ENCODE data around the gene ANXA3.
"Not testable (repeated sequence)": the region's sequence is repeated elsewhere in the genome, so short reads cannot be mapped to it uniquely, and the experiment has no call there.

The ANXA3 gene

DNA sequence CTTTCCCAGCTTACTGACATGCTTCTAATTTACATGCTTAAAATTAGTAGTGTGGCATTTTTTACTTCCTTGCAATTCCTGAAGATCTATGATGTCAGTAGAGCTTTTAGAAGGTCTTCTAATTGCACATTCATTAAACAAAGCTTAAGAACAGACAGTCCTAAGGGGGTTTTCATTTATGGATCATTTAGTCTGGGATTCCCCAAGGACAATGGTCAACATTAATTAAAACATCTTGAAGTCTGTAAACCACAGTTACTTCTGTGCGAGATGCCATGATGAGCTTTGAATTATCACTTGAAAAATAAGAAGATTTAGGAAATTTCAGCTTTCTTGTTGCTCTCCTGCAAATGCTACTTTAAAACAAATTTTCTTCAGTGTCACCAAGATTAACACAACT, 20.2 kb downstream of the ANXA3 start:
- DNase-seq (ENCODE audit: low spot score), result no peak

DNA sequence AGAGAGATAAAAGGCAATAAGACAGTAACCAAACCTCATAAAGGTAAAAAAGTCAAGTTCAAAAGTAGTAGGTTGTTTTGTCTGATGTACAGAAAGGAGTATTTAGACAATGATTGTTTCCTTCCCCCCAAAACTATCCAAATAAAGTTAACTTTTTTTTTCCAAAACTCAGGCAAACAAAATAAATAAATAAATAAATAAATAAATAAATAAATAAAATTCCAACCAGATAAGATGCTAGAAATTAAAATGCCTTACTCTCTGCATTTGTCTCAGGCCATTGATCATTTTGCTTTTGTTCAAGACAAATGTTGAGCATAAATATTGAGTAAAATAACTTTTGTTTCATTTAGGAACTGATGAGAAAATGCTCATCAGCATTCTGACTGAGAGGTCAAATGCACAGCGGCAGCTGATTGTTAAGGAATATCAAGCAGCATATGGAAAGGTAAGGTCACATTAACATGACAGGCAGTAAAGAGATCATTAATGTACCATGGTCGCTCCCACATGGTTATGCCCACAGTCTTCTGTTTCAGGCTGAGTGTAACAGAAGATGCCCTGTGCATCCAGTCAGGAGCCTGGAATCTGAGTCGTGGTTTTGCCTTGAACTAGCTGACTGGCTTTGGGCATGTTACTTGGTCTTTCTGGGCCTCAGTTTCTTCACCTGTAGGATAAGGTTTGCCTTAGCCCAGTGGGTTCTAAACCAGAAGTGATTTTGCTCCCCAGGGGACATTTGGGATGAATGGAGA, 27.3 kb downstream of the ANXA3 start:
- no peak for DNase-seq (ENCODE audit: low spot score)

DNA sequence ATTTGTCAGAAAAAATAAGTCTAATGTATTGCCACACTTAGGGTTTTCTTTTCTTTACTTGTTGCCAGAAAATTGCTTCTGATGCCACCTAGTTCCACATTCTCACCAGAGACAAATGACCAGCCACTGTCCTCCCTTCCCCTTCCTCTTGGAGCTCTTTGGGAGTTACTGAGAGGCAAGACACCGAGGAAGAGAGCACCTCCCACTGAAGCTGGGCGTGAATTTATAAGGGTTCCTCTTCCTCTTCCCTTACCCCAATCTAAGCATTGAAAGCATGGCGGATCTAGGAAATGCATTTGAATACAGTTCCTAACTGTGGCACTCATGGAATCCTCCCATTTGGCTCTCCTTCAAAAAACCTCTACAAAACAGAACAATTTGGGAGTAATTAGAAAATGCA, 30.0 kb downstream of the ANXA3 start:
- no peak for DNase-seq (ENCODE audit: low spot score)

DNA sequence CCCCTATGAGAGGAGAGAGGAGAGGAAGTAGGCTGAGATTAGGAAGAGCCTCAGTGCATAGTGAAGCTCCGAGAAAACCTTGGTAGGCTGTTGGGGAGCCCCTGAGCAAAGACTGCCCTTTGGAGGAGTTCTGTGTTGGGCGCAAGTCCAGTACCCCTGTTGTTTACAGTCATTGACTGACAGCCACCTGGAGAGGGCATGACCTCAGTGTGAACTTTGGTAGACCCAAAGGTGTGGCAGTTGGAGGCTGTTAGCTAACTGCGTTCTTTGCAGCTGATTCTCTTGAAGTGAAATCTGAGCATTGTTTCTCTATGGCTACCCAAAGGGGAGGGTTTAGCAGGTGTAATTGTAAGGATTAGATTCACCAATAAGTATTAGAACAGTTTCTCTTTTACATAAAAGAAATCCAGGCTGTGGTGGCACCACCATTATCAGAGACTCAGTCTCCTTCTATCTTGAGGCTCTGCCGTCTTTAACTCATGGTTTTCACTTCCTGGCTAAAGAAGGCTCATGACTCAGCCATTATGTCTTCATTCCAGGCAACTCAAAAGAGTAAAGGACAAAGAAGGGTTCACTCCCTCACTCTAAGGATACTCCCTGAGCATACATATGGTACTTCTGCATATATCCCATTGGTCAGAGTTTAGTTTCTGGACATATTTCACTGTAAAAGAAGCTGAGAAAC, 33.4 kb downstream of the ANXA3 start:
- no peak for DNase-seq (ENCODE audit: low spot score)

DNA sequence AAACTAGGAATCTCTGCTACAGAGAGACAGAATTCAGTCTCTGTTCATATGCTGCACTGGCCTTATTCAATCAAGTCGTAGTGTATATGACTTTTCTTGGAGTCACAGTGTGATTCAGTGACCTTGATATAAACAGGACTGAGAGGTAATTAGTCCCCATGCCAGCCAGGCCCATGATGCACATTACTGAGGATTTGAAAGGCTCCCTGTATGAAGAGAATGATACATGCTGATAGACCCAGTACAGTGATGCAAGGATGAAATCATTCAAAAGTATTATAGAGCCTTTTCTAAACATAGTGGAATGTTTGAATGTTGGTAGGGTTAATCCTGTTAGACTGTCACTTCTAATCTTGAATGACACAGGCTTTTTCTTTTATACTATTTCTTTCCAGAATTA, 34.1 kb downstream of the ANXA3 start:
- DNase-seq (ENCODE audit: low spot score), result no peak

DNA sequence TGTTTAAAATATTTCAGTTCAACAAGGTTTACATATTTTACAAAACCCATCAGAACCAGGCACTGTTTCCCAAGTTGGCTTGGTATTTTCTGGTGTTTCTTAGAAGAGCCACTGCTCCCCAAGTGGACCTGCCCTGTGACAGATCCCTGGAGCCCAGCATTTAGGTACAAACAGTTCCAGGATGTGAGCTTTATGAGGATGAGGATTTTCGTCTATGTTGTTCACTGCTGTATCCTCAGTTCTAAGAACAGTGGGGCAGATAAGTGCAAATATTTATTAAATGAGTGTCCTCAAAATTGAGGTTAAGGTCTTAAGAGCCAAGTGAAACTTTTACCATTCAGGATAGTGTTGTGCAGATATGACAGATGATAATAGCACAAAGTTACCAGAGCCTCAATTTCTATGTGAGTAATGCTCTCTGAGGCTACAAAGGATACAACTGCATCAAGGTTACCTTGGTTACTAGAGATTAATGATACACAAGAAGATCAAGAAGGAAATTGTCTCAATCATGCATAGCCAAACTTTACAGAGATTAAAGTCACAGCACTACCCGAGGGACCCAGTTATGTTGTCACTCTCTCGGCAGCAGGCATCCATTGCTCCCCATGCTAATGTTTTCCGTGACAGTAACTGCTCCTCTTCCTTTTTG, 37.5 kb downstream of the ANXA3 start:
- DNase-seq (ENCODE audit: low spot score), result no peak

DNA sequence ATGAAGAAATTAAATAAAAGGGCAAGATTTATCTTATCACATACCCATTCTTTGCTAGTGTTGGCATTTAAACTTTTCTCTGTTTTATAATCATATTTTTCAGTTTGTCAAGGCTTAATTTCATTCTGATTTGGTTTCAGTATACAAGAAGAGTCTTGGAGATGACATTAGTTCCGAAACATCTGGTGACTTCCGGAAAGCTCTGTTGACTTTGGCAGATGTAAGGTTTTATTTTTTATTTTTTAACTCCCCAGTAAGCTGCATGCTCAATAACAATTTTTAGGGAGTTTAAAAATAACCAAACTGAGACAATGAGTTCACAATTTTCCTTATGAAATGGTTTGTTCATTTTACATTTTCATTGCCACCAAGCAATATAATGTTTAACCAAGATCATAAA, 39.8 kb downstream of the ANXA3 start:
- DNase-seq (ENCODE audit: low spot score), result no peak

DNA sequence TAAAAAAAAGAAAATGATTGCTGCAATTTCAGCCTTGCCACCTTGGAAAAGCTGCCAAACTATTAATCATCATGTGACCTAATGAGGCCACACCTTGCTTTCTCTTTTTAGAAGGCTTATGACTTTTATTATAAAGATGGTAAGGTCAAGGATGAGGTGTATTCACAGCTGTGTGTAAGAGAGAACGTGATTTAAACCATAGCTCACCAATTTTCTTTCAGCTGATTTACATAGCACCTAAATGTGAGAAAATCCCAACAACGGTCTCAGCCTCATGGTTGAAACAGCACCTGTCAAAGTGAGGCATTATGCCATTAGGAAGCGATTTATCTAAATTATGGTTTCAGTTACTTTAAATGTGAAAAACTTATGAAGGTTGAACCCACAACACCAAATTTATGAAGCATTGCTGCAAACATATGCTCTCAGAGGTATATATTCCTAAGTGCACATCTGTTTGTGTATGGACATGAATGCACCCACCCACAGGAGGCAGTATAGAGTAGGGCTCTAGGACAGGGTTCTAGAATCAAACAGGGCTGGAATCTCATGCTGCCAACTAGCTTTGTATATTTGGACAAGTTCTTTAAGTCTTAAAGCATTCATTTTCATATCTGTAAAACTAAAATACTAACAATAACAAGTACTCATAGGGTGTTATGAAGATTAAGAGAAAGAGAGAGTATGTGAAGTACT, 40.7 kb downstream of the ANXA3 start:
- DNase-seq (ENCODE audit: low spot score), result no peak

DNA sequence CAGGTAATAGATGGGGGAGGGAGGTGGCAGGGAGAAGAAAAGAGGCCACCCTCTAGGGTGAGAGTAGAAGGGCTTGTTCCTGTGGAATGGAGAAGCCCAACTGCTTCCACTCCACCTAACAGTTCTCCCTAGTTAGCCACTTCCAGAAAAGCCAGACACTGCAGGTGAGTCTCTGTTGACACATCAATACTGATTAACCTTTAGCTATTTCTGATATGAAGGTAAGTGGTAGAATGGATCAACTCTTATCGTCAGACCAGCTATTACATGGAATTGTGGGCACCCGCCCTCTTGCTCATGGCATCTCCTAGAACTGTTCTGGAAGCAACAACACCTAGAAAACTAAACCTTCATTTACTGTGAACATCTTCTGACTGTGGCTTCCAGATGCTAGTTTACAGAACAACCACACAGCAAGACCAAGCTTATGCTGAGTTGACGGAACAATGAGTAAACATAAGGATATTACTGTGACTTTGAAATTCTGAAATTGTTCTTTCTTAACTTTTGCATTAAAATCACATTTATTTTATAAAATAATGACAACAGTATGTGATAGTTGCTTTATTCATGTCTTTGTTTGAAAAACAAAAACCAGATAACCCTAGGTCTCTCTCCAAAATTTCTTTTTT, 44.7 kb downstream of the ANXA3 start:
- DNase-seq (ENCODE audit: low spot score), result no peak

DNA sequence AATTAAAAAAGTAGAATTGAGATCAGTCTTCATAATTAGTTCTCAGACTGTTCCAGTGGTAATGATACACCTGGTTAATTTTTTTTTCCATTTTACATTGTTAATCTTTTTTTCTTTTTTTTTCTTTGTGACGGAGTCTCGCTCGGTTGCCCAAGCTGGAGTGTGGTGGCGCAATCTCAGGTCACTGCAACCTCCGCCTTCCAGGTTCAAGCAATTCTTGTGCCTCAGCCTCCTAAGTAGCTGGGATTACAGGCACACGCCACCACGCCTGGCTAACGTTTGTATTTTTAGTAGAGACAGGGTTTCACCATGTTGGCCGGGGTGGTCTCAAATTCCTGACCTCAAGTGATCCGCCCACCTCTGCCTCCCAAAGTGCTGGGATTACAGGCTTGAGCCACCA, 46.9 kb downstream of the ANXA3 start:
- DNase-seq (ENCODE audit: low spot score), result not testable (repeated sequence)

DNA sequence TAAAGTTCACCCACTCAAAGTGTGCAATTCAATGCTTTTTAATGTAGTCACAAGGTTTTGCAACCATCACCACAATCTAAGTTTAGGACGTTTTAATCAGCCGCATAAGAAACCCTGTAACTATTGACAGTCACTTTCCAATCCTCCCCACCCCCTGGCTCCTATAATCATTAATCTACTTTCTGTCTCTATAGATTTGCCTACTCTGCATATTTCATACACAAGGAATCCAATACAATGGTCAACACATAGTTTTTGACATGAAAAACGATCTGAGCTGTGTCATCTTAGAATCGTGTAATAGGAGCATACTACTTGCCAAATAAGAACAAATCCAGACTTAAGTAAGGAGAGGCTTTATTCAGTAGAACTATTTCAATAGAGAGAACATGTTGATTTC, 47.6 kb downstream of the ANXA3 start:
- no peak for DNase-seq (ENCODE audit: low spot score)

DNA sequence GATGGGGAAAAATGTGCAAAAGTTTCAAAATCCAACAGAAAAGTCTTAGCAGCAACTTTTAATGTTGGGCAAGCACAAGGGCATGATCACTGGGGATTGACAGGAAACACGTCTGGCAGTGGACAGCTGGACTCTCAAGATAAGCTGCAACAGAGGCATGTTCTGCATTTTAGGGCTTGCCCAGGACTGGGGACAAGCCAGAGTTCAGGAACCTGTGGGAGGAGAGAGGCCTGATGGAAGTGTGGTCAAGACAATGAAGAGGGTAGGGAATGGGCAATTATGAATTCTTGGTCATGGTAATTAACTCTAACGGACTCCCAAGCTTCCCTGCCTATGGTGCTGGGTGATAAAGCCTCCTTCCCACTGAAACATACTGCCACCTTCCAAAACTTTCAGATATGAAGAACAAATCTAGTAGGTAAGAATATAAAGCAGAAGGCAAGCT, 48.4 kb downstream of the ANXA3 start:
- DNase-seq (ENCODE audit: low spot score), result no peak

DNA sequence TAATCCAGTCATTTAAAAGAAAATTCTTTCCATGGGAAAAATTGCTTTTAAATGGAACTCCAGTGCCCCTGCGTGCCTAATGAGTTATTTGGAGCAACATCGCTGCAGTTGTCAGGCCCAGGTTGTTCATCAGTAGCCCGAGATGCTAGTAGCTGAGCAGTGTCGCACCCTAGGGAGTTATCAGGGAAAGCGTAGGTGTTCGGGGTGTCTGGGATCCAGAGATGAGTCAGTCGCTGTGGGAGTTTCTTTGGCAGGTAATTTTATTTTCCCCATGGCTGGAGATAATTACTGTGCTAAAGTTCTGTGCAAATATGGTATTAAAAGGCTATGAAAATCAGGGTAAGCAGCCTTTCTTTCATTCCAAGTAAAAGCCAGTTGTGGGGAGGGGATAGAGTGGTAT, 49.4 kb downstream of the ANXA3 start:
- no peak for DNase-seq (ENCODE audit: low spot score)

DNA sequence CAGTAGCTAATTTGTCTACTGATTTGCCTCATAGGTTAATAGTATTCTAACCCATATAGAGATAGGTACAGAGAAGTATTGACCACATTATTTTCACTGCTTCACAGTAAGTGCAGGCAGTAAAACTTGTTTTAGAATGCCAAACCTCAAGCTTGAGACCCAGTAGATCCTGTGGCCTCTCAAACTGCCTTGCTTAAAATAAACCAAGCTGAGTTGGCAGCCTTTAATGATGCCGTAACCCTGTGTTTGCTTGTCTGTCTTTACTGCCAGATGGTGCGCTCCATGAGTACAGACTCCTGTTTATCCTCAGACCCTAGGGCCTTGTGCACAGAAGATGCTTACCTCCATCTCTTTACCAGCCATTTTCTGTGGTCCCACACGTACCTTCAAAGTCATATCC, 50.8 kb downstream of the ANXA3 start:
- DNase-seq (ENCODE audit: low spot score), result no peak

DNA sequence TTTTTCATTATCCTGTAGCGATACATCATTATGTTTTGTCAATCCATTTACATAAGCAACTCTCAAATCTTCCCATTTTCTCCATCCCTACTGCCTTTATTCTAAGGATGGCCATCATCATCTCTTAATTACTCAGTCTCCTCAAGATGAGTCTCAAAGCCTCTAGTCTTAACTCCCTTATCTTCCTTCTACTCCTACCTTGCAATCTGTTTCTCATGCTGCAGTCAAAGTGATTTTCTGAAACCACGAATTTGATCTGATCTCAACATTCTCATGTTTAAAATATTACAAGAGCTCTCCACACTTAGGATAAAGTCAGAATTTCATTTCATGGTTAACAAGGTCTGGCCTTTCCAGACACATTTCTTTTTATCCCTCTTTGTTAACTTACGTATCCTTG, 51.8 kb downstream of the ANXA3 start:
- no peak for DNase-seq (ENCODE audit: low spot score)

DNA sequence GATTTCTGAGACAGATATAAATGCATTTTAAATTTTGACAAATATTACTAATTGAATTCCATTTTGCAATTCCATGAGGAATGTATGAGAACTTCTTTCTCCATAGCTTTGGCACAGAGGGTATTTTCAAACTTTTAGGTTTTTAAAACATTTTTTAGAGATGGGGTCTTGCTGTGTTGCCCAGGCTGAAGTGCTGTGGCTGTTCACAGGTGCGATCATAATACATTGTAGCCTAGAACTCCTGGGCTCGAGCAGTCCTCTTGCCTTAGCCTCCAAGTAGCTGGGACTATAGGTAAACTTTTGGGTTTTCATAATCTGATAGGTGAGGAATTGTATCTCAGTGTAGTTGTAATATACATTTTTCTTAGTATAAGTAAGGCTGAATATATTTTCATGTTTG, 53.4 kb downstream of the ANXA3 start:
- DNase-seq (ENCODE audit: low spot score), result no peak

DNA sequence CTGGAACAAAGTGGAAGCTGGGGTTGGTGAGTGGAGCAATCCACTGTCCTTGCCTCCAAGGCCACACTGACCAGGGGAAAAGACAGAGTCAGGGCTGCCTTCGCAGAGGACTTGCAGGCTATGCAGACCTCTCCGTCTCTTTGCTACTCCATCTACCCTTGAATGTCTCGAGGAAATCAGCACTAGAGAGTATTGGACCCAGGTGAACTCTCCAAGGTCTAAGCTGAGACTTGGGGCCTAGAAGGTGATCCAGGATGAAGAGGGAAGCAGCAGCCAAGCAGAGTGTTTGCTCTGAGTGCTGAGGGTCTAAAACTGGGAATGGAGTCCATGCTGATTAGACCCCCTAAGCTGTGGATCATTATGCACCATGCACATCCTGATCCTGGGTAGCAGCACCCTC, 54.5 kb downstream of the ANXA3 start:
- no peak for DNase-seq (ENCODE audit: low spot score)

DNA sequence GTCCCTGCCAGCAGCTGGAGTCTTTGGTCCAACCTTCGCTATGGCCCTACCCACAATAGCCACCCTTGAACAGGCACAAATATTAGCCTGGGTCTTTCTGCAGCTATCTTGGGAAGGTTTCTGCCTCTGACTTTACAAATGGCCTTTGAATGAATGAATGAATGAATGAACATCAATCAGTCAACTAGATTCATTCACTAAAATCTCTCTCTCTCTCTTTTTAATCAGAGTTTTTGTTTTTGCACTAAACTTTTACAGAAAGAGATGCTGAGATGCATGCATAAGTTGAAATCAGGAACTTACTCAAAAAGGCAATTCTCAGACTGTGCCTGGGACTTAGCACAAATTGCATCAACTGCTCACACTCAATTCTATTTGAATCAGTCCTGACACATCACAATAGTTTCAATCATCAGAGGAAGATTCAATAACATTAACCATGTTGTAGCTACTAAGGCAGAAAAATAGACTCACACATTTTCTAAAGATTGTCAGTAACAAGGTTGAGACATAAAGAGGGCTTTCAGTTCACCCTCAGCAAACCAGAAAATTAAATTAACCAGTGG, 55.0 kb downstream of the ANXA3 start:
- no peak for DNase-seq (ENCODE audit: low spot score)

DNA sequence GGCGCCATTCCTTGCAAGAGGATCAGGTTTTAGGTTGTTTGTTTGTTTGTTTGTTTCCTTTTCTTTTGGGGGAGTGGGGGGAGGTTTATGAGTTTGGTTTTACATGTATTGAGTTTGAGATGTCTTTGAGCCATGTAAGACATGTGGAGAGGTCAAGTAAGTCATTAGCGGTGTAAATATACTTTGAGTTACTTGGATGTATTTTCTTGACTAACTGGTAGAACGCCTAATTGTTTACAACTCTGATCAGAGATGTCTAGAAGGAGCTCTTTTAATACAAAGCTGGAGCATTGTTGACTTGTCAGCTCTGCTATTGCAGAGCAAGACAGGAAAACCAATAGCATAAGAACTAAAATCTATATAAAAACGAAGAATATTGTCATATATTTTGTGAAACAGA, 57.1 kb downstream of the ANXA3 start:
- no peak for DNase-seq (ENCODE audit: low spot score)

DNA sequence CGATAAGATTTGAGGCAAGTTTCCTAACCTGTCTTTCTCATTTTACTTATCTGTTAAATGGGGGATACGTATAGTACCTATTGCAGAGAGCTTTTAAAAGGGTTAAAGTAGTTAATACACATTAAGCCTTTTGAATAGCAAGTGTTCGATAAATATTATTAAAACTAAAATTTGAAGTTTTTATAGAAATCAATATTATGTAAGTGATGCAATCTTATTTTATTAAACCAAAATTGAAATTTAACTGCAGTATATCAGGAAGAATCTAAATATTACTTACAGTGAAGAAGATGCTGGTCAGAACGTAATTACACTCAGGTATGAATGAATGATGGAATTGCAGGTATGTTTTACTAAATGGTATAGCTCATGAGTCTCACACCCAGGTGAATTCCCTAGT, 58.0 kb downstream of the ANXA3 start:
- DNase-seq (ENCODE audit: low spot score), result no peak

DNA sequence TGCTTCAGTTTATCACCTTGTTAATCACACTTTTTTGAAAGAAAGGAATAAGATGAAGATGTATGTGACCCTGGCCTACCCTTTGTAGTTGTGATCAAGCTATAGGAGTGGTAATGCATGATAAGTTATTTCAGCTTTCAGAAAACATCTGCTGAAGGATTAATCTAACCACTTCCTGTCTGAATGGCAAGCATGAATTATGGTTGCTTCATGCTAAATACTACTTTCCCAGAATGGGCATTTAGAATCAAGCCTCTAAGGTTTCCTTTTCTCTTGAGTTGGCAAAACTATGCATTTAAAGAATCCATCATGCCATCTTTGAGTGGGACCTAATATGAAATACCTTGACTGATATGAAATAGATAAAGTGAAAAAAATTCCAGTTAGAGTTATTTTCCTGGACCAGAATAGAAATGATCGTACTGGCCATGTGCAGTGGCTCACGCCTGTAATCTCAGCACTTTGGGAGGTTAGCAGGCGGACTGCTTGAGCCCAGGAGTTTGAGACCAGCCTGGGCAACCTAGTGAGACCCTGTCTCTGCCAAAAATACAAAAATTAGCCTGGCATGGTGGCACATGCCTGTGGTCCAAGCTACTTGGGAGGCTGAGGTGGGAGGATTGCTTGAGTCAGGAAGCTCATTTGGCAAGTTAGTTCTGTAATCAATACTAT, 59.1 kb downstream of the ANXA3 start:
- DNase-seq (ENCODE audit: low spot score), result no peak

DNA sequence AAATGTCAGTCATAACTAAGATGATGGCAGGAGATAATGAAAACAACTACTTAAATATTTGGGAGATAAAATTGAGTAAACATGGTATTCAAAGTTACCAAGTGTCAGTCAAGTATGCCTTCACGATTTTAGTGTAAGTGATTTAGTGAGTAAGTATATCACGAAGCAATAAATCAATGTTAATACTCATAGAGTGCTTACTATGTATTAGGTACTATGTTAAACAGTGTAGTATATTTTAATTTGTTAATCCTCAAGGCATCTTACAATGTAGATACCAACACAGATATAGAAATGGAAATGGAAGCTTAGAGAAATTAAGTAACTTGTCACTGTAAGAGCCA, 59.6 kb downstream of the ANXA3 start:
- no peak for DNase-seq (ENCODE audit: low spot score)
